ENCODE data around the gene FSD1. TPM values are rescaled to one million over a fixed set of nuclear protein-coding genes. Genes with fewer than 3 reads are reported as not detected.

FSD1 gene
- total RNA-seq, 4 donors from 2014 or later, result not detected

DNA sequence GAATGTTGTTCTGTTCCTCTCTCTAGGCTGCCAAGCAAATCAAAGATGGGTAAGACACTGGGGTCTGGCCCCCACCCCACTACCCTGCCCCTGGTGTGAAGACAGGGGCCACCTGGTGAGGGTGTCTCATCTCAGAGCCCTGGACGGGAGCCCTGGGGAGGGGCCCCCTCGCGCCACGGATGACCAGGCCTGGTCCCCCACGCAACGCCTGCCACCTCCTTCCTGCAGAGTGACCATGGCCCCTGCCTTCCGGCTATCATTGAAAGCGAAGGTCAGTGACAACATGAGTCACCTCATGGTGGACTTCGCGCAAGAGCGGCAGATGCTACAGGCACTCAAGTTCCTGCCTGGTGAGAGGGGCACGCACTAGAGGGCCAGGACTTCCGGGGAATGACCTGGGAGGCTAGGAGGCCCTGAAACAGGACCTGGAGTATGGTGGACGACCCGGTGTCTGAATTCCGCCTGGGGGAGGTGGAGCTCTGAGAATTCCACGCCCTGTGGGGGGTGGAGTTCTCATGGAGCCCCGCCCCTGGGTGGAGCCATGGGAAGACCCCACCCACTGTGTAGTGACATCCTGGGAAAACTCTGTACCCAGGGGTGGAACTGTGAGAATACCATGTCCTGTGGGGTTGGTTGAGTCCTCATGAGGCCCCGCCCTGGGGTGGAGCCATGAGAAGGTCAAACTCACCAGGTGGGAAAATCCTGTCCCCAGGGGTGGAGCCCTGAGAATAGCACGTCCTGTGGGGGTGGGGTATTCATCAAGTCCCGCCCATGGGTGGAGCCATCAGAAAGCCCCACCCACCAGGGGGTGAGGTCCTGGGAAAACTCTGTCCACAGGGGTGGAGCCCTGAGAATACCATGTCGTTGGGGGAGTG, 6.1 kb downstream of the FSD1 start:
- Histone ChIP-seq H3K9me3 (no peaks in the 10 kb centered on the region), H3K4me3 (no peak overlapping the region), H3K27me3 (peaks cover under 1 to 5% (median 2%) of the 10 kb centered on the region in 3 donors), H3K4me1 (no peaks in the 10 kb centered on the region), H3K27ac (no peak overlapping the region), H3K36me3 (no peaks in the 10 kb centered on the region)
- in situ Hi-C loops (cut with MboI; ENCODE audit: low sequenced_read_pairs in 4 of 4) (no loop called here), intact Hi-C loops (cut with DNase I; ENCODE audit: low total_unique reads) (no loop called here)
- ATAC-seq (no peak), DNase-seq (no peak)
- no peak for TF ChIP-seq CTCF (IDR thresholded peaks at IDR 0.05 in 4 of 5, conservative IDR thresholded peaks at IDR 0.05 in 1 of 5)
- no peak for TF ChIP-seq POLR2A (IDR thresholded peaks at IDR 0.05)

DNA sequence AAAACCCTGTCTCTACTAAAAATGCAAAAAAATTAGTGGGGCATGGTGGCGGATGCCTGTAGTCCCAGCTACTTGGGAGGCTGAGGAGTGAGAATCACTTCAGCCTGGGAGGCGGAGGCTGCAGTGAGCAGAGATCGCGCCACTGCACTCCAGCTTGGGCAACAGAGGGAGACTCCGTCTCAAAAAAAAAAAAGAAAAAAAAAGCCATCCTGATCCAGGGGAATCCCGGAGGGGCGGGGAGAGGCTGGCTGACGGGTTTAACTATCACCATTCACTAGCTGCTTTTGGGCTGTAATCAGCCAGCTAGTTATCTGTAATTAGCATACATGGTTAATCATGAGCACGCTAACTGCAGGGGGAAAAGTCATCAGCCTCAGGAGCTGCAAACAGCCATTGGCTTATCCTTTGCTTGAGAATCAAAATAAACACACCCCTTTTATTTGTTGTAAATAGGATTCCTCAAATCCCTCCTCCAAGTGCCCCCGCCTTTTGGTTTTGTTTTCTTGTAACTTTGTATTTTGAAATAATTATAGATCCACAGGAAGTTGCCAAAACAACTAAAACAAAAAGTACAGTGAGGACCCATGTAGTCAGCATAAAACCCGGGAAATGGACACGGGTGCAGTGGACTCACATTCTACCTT, 9.6 kb downstream of the FSD1 start:
- H3K27me3 ChIP-seq, result peaks cover 0 to 5% (median 0%) of the 10 kb centered on the region in 3 donors
- H3K27ac ChIP-seq, result no peak overlapping the region
- H3K36me3 ChIP-seq, result no peaks in the 10 kb centered on the region
- intact Hi-C loops (cut with DNase I; ENCODE audit: low total_unique reads) (no loop called here), in situ Hi-C loops (cut with MboI; ENCODE audit: low sequenced_read_pairs in 4 of 4) (no loop called here)
- H3K4me3 ChIP-seq, result no peak overlapping the region
- H3K9me3 ChIP-seq, result no peaks in the 10 kb centered on the region
- no peaks in the 10 kb centered on the region for H3K4me1 ChIP-seq
- TF ChIP-seq POLR2A (IDR thresholded peaks at IDR 0.05), result no peak
- no peak for TF ChIP-seq CTCF (IDR thresholded peaks at IDR 0.05 in 4 of 5, conservative IDR thresholded peaks at IDR 0.05 in 1 of 5)
- DNase-seq, result no peak
- no peak for ATAC-seq

- Histone ChIP-seq H3K9me3 (no peaks in the 10 kb centered on the region), H3K4me1 (no peaks in the 10 kb centered on the region), H3K27ac (no peak overlapping the region), H3K27me3 (peaks cover 0 to 5% (median 0%) of the 10 kb centered on the region in 3 donors), H3K4me3 (no peak overlapping the region), H3K36me3 (no peaks in the 10 kb centered on the region)
- ATAC-seq (no peak), DNase-seq (no peak)
- intact Hi-C loops (cut with DNase I; ENCODE audit: low total_unique reads), result no loop called here
- in situ Hi-C loops (cut with MboI; ENCODE audit: low sequenced_read_pairs in 4 of 4), result no loop called here
- TF ChIP-seq POLR2A (IDR thresholded peaks at IDR 0.05) (no peak), CTCF (IDR thresholded peaks at IDR 0.05 in 4 of 5, conservative IDR thresholded peaks at IDR 0.05 in 1 of 5) (no peak)
Observed at GRCh38 chr19:4316956-4317355, 12.6 kb downstream of the FSD1 start.

DNA sequence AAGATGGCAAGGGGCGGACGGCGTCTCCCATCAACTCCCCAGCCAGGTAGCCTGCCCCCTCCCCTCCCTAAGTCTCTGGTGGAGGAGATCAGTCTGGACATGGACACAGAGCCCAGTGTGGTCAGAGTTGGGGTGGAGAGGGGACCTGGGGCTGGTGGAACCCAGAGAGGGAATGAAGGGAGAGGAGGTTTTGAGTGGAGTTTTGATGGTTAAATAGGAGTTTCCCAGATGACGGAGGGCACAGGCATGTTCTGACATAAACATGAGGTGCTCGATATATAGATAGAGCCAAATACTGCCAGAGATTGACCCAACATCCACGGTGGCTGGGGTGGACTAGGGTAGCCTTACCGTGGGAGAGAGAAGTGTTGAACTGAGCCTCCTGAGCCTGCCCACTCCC, 14.1 kb downstream of the FSD1 start:
- ATAC-seq, result no peak
- TF ChIP-seq CTCF (IDR thresholded peaks at IDR 0.05 in 4 of 5, conservative IDR thresholded peaks at IDR 0.05 in 1 of 5) (no peak), POLR2A (IDR thresholded peaks at IDR 0.05) (no peak)
- no peak for DNase-seq
- intact Hi-C loops (cut with DNase I; ENCODE audit: low total_unique reads), result no loop called here
- Histone ChIP-seq H3K27me3 (no peaks in the 10 kb centered on the region), H3K4me3 (no peak overlapping the region), H3K9me3 (no peaks in the 10 kb centered on the region), H3K4me1 (no peaks in the 10 kb centered on the region), H3K27ac (no peak overlapping the region), H3K36me3 (no peaks in the 10 kb centered on the region)
- in situ Hi-C loops (cut with MboI; ENCODE audit: low sequenced_read_pairs in 4 of 4), result no loop called here
